ENCODE data around the gene SNX8. TPM values are rescaled to one million over a fixed set of nuclear protein-coding genes. Genes with fewer than 3 reads are reported as not detected.

Gene SNX8
- total and polyA plus RNA-seq, 2 donors (not counting 3 experiments of a cell fraction or from before 2014, with no cell fraction given), result 24.5 to 50.3 TPM

DNA sequence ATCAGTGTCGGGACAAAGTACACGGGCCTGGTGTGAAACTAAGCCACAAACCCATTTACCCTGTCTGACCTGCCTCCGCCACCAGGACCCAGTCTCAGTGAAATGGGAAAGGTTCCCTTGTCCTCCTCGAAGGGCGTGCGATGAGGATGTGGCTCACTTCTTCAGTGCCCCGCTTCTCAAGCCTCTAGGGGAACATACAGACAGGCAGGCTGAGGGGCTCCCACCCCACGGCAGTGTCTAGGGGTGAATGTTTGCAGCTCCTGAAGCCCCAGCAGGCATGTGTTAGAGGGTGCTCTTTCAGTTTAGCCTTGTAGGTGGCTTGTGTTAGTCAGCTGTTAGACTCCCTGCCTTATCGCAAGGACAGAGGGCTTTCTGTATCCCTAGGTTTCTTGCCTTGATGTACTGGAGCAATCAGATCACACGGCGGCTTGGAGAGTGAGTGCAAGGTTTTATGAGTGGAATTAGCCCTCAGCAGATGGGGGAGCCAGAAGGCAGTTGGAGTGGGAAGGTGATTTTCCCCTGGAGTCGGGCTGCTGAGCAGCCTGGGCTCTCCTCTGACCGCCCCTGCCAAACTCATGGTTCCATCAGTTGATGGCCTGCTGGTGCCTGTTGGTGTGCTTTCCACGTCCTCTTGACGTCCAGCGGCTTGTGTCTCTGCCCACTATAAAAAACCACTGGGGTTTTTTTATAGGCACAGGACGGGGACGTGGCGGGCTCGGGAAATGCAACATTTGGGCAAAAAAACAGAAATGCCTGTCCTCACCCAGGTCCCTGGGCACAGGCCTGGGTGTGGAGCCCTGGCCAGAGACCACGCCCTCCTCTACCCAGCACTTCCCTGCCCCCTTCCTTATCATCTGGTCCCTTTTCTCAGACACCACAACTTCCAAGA lies 71.5 kb downstream of the SNX8 start:
- H4K20me1 ChIP-seq (replicated peaks; ENCODE audit: control insufficient read depth, extremely low read depth, insufficient read depth, low read length), result no peaks in the 10 kb centered on the region
- CTCF ChIA-PET, result interaction anchor here (0.9 to 1.9 kb wide), 4 partner anchors 10 to 105 kb away, joined by 3 to 11 read pairs (median 4); partner anchors contain the start of gene MAD1L1
- TF ChIP-seq, protein P1, sequence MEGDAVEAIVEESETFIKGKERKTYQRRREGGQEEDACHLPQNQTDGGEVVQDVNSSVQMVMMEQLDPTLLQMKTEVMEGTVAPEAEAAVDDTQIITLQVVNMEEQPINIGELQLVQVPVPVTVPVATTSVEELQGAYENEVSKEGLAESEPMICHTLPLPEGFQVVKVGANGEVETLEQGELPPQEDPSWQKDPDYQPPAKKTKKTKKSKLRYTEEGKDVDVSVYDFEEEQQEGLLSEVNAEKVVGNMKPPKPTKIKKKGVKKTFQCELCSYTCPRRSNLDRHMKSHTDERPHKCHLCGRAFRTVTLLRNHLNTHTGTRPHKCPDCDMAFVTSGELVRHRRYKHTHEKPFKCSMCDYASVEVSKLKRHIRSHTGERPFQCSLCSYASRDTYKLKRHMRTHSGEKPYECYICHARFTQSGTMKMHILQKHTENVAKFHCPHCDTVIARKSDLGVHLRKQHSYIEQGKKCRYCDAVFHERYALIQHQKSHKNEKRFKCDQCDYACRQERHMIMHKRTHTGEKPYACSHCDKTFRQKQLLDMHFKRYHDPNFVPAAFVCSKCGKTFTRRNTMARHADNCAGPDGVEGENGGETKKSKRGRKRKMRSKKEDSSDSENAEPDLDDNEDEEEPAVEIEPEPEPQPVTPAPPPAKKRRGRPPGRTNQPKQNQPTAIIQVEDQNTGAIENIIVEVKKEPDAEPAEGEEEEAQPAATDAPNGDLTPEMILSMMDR (IDR thresholded peaks at IDR 0.05; ENCODE audit: extremely low read depth in 1 of 2, insufficient read depth in 1 of 2, low read depth in 1 of 2, low read length in 2 of 2), result peak in 1 of 2 donors; percentile 4
- TF ChIP-seq MYC (IDR thresholded peaks at IDR 0.05; ENCODE audit: low read depth, low read length), result no peak
- intact Hi-C loops (cut with micrococcal nuclease) (loop anchor here (1.0 kb wide), 1 partner anchor 10 kb away; the partner anchor contains the start of gene MAD1L1), dilution Hi-C loops (cut with MboI; ENCODE audit: extremely low pct_ligation_motif_present, low sequenced_read_pairs) (no loop called here)
- no peaks in the 10 kb centered on the region for H3K27me3 ChIP-seq (ENCODE audit: control insufficient read depth in 2 of 2, insufficient read depth in 2 of 2, low read length in 2 of 2)
- no peaks in the 10 kb centered on the region for H3K9me3 ChIP-seq (replicated peaks; ENCODE audit: control insufficient read depth, insufficient read depth, low read length)
- FAIRE-seq (peak; percentile 84), DNase-seq (ENCODE audit: low read depth, low spot score) (peak; percentile 28)
- H3K4me1 ChIP-seq (ENCODE audit: control insufficient read depth, extremely low read depth, insufficient read depth, low read length), result peaks cover 6% of the 10 kb centered on the region
- peaks cover 3 to 12% of the 10 kb centered on the region in 2 experiments for H3K36me3 ChIP-seq (ENCODE audit: control insufficient read depth in 2 of 2, extremely low read depth in 1 of 2, insufficient read depth in 2 of 2, low read length in 2 of 2)
- TSS peak; percentile 65 for BruUV-seq (replicated peaks)
- H3K9ac ChIP-seq (replicated peaks; ENCODE audit: extremely low read depth, insufficient read depth, low read length), result peak overlapping the region; percentile 61
- peak overlapping the region; percentile 75 for H3K4me2 ChIP-seq (ENCODE audit: insufficient read depth, low read length)
- peaks cover 15% of the 10 kb centered on the region for H3K79me2 ChIP-seq (ENCODE audit: control insufficient read depth, insufficient read depth, low read length)
- peak overlapping the region; percentile 77 for H2AFZ ChIP-seq (ENCODE audit: low read depth, low read length)
- peak overlapping the region; percentile 19 for H3K27ac ChIP-seq (ENCODE audit: insufficient read depth, low read depth, low read length)
- no peaks in the 10 kb centered on the region for H3K9me1 ChIP-seq (replicated peaks; ENCODE audit: control insufficient read depth, extremely low read depth, insufficient read depth, low read length)
- H3K4me3 ChIP-seq (replicated peaks in 1 of 3; ENCODE audit: insufficient read depth in 1 of 3, low read depth in 1 of 3, low read length in 3 of 3), result peak overlapping the region; percentile 61 to 99 (median 67)
- POLR2A ChIA-PET, result interaction anchor here (0.6 to 1.1 kb wide), 2 partner anchors 11 to 109 kb away, joined by 3 to 9 read pairs; no protein-coding TSS in a partner anchor

All from endothelial cell of umbilical vein (primary cell).